CD4-positive, alpha-beta memory T cell (primary cell): ENCODE results near the gene DYSF. TPM values are rescaled to one million over a fixed set of nuclear protein-coding genes. Genes with fewer than 3 reads are reported as not detected.

Experiments
- CTCF ChIA-PET: fragments of 350-600 bp; sonication (Branson Sonifier 250); formaldehyde crosslinking; loops from one replicate; lab custom pipeline; 2021; ENCODE audit warnings: inconsistent platforms; ENCODE audit not compliant: partially characterized antibody; lab: Charles Lee
- POLR2A ChIA-PET: fragments of 350-600 bp; sonication (Branson Sonifier 250); formaldehyde crosslinking; loops from one replicate; lab custom pipeline; 2021; ENCODE audit not compliant: partially characterized antibody; lab: Charles Lee
- DNase-seq, 5 donors: peaks; one replicate each; pipeline versions ENCODE4 v3.0.0 to v3.0.0-alpha.2; 2020 to 2022; ENCODE audit warnings: mixed read lengths in 1 of 5
- H3K27ac ChIP-seq: one replicate; pipeline ENCODE4 v1.7.0; 2013; ENCODE audit warnings: low read depth, low read length
- H3K27me3 ChIP-seq: 2 replicates; pipeline ENCODE4 v1.7.0; 2013; ENCODE audit warnings: mild to moderate bottlenecking, low read length, moderate library complexity; ENCODE audit not compliant: insufficient read depth
- H3K36me3 ChIP-seq: 2 replicates; pipeline ENCODE4 v1.7.0; 2013; ENCODE audit warnings: mild to moderate bottlenecking, low read length, moderate library complexity; ENCODE audit not compliant: insufficient read depth
- H3K4me1 ChIP-seq: 2 replicates; pipeline ENCODE4 v1.7.0; 2013; ENCODE audit warnings: mild to moderate bottlenecking, low read length, moderate library complexity; ENCODE audit not compliant: insufficient read depth
- H3K4me3 ChIP-seq, 2 donors: one replicate each; pipeline ENCODE4 v1.7.0; 2013; ENCODE audit warnings: low read length in 2 of 2, mild to moderate bottlenecking in 1 of 2
- H3K9me3 ChIP-seq, 2 donors: one replicate each; pipeline ENCODE4 v1.7.0; 2013; ENCODE audit warnings: low read length in 2 of 2, control low read depth in 1 of 2; ENCODE audit not compliant: control insufficient read depth in 1 of 2
- H3K27ac Mint-ChIP-seq, 7 donors: one replicate each; pipeline ENCODE4 v1.8.0; 2020 to 2021; ENCODE audit warnings: mixed read lengths in 7 of 7, mild to moderate bottlenecking in 6 of 7, inconsistent platforms in 3 of 7, moderate library complexity in 3 of 7
- H3K27me3 Mint-ChIP-seq, 2 donors: one replicate each; pipeline ENCODE4 v1.8.0; 2020 to 2021; ENCODE audit warnings: mixed read lengths in 2 of 2
- H3K36me3 Mint-ChIP-seq, 2 donors: one replicate each; pipeline ENCODE4 v1.8.0; 2020 to 2021; ENCODE audit warnings: mixed read lengths in 2 of 2, inconsistent platforms in 1 of 2, mild to moderate bottlenecking in 1 of 2
- H3K4me1 Mint-ChIP-seq, 4 donors: one replicate each; pipeline ENCODE4 v1.8.0; 2020 to 2021; ENCODE audit warnings: mixed read lengths in 4 of 4, mild to moderate bottlenecking in 1 of 4
- H3K4me3 Mint-ChIP-seq, 8 donors: one replicate each; pipeline ENCODE4 v1.8.0; 2020 to 2021; ENCODE audit warnings: mixed read lengths in 8 of 8, mild to moderate bottlenecking in 7 of 8, moderate library complexity in 6 of 8, inconsistent platforms in 3 of 8
- H3K9me3 Mint-ChIP-seq, 8 donors: one replicate each; pipeline ENCODE4 v1.8.0; 2020 to 2021; ENCODE audit warnings: mixed read lengths in 8 of 8, mild to moderate bottlenecking in 5 of 8, inconsistent platforms in 3 of 8, moderate library complexity in 1 of 8
- intact Hi-C: fragments of 100-400 bp; cut with micrococcal nuclease; formaldehyde crosslinking; loops from one replicate; pipeline ENCODE4 v1.15.1; 2023
- polyA plus RNA-seq, 2 donors: library from polyadenylated mRNA; unstranded; fragments of 300-500 nt; fragmentation: Illumina TruSeq; gene quantifications; one replicate each; pipeline ENCODE4 v1.2.3, GENCODE V29; 2021
- total RNA-seq, 2 experiments: library from RNA; stranded (reverse); gene quantifications; one replicate each; pipeline ENCODE4 v1.2.3, GENCODE V29; 2021

Gene DYSF
- total and polyA plus RNA-seq, 4 experiments from 2014 or later: 0.28 to 0.49 TPM; not detected in 2

GRCh38 chr2:71720283-71720560, 266.9 kb downstream of the DYSF start:
- peaks cover 2 to 5% of the 10 kb centered on the region in 2 donors for H3K27me3 Mint-ChIP-seq
- no peak for DNase-seq
- H3K4me3 Mint-ChIP-seq: no peak overlapping the region
- no peak overlapping the region for H3K4me3 ChIP-seq
- H3K27ac Mint-ChIP-seq: no peak overlapping the region
- H3K27me3 ChIP-seq: no peaks in the 10 kb centered on the region
- H3K4me1 Mint-ChIP-seq: no peaks in the 10 kb centered on the region
- ChIA-PET POLR2A (no interaction called here), CTCF (no interaction called here)
- no peaks in the 10 kb centered on the region for H3K4me1 ChIP-seq
- H3K36me3 ChIP-seq: no peaks in the 10 kb centered on the region
- H3K27ac ChIP-seq: no peak overlapping the region
- peaks cover 0 to 16% (median 2%) of the 10 kb centered on the region in 8 donors for H3K9me3 Mint-ChIP-seq
- H3K36me3 Mint-ChIP-seq: no peaks in the 10 kb centered on the region
- H3K9me3 ChIP-seq: no peaks in the 10 kb centered on the region
- intact Hi-C loops: no loop called here

GRCh38 chr2:71720596-71721361, 267.4 kb downstream of the DYSF start:
- CTCF ChIA-PET: no interaction called here
- intact Hi-C loops: no loop called here

DNA sequence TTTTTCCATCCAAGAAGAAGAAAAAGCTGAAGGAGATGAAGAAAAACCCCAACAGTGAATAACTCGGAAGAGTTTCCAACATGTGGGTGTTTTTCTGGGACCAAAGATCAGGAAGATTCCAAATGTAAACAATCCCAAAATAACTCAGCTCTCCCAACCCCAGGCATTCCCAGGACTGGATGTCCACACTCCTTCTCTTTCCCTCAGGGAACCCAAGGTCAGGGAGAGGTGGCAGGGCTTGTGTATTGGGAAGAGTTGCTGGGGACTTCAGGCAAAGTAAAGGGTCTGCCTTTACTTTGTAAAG, 268.0 kb downstream of the DYSF start:
- POLR2A ChIA-PET: no interaction called here
- Histone ChIP-seq H3K4me3 (no peak overlapping the region), H3K4me1 (no peaks in the 10 kb centered on the region), H3K9me3 (no peaks in the 10 kb centered on the region), H3K27me3 (no peaks in the 10 kb centered on the region), H3K27ac (no peak overlapping the region), H3K36me3 (no peaks in the 10 kb centered on the region)
- Mint-ChIP-seq H3K4me3 (no peak overlapping the region), H3K4me1 (no peaks in the 10 kb centered on the region), H3K36me3 (no peaks in the 10 kb centered on the region), H3K27ac (no peak overlapping the region), H3K27me3 (peaks cover 2 to 5% of the 10 kb centered on the region in 2 donors), H3K9me3 (peaks cover 0 to 16% (median 2%) of the 10 kb centered on the region in 8 donors)
- DNase-seq: no peak
- intact Hi-C loops: no loop called here
- CTCF ChIA-PET: no interaction called here

More at GRCh38 chr2:71720596-71721361, 267.4 kb downstream of the DYSF start:
- Mint-ChIP-seq H3K9me3 (peaks cover 0 to 16% (median 2%) of the 10 kb centered on the region in 8 donors), H3K4me1 (no peaks in the 10 kb centered on the region), H3K27ac (no peak overlapping the region), H3K27me3 (peaks cover 2 to 5% of the 10 kb centered on the region in 2 donors), H3K4me3 (no peak overlapping the region), H3K36me3 (no peaks in the 10 kb centered on the region)
- no peaks in the 10 kb centered on the region for H3K9me3 ChIP-seq
- no peak overlapping the region for H3K27ac ChIP-seq
- no peaks in the 10 kb centered on the region for H3K27me3 ChIP-seq
- DNase-seq: no peak
- POLR2A ChIA-PET: no interaction called here
- H3K4me1 ChIP-seq: no peaks in the 10 kb centered on the region
- no peak overlapping the region for H3K4me3 ChIP-seq
- H3K36me3 ChIP-seq: no peaks in the 10 kb centered on the region

DNA sequence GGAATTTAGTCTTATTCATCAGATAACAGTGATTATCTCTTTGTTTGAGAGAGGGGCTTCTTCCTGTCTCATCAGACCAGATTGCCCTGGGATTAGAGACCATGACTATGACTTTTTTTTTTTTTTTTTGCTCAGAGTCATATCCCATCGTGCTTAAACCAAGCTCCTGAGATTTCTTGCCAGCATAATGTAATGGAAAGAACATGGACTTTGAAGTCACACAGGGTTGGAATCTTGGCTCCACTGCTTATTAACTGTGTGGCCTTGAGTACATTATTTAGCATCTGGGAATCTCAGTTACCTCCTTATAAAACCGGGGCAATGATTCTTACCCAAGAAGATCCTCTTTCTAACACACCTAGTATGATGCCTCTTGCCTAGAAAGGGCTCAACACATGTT, 268.3 kb downstream of the DYSF start:
- peaks cover 0 to 16% (median 2%) of the 10 kb centered on the region in 8 donors for H3K9me3 Mint-ChIP-seq
- H3K4me3 Mint-ChIP-seq: no peak overlapping the region
- no peak overlapping the region for H3K4me3 ChIP-seq
- no peak for DNase-seq
- H3K9me3 ChIP-seq: no peaks in the 10 kb centered on the region
- ChIA-PET POLR2A (no interaction called here), CTCF (no interaction called here)
- H3K4me1 ChIP-seq: no peaks in the 10 kb centered on the region
- H3K36me3 ChIP-seq: no peaks in the 10 kb centered on the region
- peaks cover 2 to 5% of the 10 kb centered on the region in 2 donors for H3K27me3 Mint-ChIP-seq
- no peaks in the 10 kb centered on the region for H3K4me1 Mint-ChIP-seq
- intact Hi-C loops: no loop called here
- H3K27ac ChIP-seq: no peak overlapping the region
- no peak overlapping the region for H3K27ac Mint-ChIP-seq
- H3K36me3 Mint-ChIP-seq: no peaks in the 10 kb centered on the region
- no peaks in the 10 kb centered on the region for H3K27me3 ChIP-seq

DNA sequence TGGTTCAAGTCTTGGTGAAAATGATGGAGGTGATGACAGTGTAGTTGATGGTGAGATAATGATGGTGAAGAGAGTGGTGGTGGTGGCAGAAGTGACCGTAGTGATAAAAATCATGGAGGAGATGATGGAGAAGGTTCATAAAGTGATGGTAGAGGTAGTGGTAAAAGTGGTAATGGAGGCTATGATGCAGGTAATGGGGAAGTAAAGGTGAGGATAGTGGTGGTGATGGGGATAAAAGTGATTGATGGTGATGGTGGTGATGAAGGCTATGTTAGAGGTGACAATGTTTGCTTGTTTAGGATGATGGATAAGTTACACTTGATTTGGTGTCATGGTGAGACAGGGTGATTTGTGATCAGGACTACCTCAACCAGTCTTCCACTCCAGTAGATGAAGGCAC, 268.9 kb downstream of the DYSF start:
- DNase-seq: no peak
- POLR2A ChIA-PET: no interaction called here

GRCh38 chr2:71724793-71725192, 271.4 kb downstream of the DYSF start:
- Histone ChIP-seq H3K4me1 (no peaks in the 10 kb centered on the region), H3K27ac (no peak overlapping the region), H3K27me3 (no peaks in the 10 kb centered on the region), H3K36me3 (no peaks in the 10 kb centered on the region), H3K9me3 (no peaks in the 10 kb centered on the region), H3K4me3 (no peak overlapping the region)
- Mint-ChIP-seq H3K9me3 (peaks cover 0 to 16% (median 2%) of the 10 kb centered on the region in 8 donors), H3K4me3 (no peak overlapping the region), H3K27me3 (peaks cover 0 to 2% of the 10 kb centered on the region in 2 donors), H3K27ac (no peak overlapping the region), H3K36me3 (no peaks in the 10 kb centered on the region), H3K4me1 (no peaks in the 10 kb centered on the region)
- intact Hi-C loops: no loop called here
- POLR2A ChIA-PET: no interaction called here
- CTCF ChIA-PET: no interaction called here
- no peak for DNase-seq

More for the DNA sequence above, 268.9 kb downstream of the DYSF start:
- H3K27me3 ChIP-seq: no peaks in the 10 kb centered on the region
- CTCF ChIA-PET: no interaction called here
- H3K9me3 Mint-ChIP-seq: peaks cover 0 to 16% (median 2%) of the 10 kb centered on the region in 8 donors
- H3K4me3 Mint-ChIP-seq: no peak overlapping the region
- H3K9me3 ChIP-seq: no peaks in the 10 kb centered on the region
- no peak overlapping the region for H3K27ac ChIP-seq
- intact Hi-C loops: no loop called here
- H3K36me3 Mint-ChIP-seq: no peaks in the 10 kb centered on the region
- H3K4me3 ChIP-seq: no peak overlapping the region
- H3K27ac Mint-ChIP-seq: no peak overlapping the region
- H3K27me3 Mint-ChIP-seq: peaks cover 2 to 5% of the 10 kb centered on the region in 2 donors
- no peaks in the 10 kb centered on the region for H3K4me1 ChIP-seq
- no peaks in the 10 kb centered on the region for H3K36me3 ChIP-seq
- no peaks in the 10 kb centered on the region for H3K4me1 Mint-ChIP-seq

GRCh38 chr2:71725836-71726235, 272.5 kb downstream of the DYSF start:
- ChIA-PET POLR2A (no interaction called here), CTCF (no interaction called here)
- no peaks in the 10 kb centered on the region for H3K4me1 ChIP-seq
- intact Hi-C loops: no loop called here
- no peak overlapping the region for H3K27ac Mint-ChIP-seq
- no peaks in the 10 kb centered on the region for H3K36me3 ChIP-seq
- no peak overlapping the region for H3K27ac ChIP-seq
- DNase-seq: no peak
- no peak overlapping the region for H3K4me3 Mint-ChIP-seq
- no peaks in the 10 kb centered on the region for H3K9me3 ChIP-seq
- H3K4me1 Mint-ChIP-seq: no peaks in the 10 kb centered on the region
- H3K9me3 Mint-ChIP-seq: peaks cover 0 to 16% (median 2%) of the 10 kb centered on the region in 8 donors
- H3K4me3 ChIP-seq: no peak overlapping the region
- no peaks in the 10 kb centered on the region for H3K36me3 Mint-ChIP-seq
- H3K27me3 Mint-ChIP-seq: no peaks in the 10 kb centered on the region
- no peaks in the 10 kb centered on the region for H3K27me3 ChIP-seq
